Measurements from ENCODE around the gene TRIO.

Gene TRIO

GRCh38 chr5:14316471-14316870, 173.3 kb downstream of the TRIO start:
- Histone ChIP-seq H3K79me2 (ENCODE audit: insufficient read depth, low read length) (no peaks in the 10 kb centered on the region), H4K20me1 (ENCODE audit: insufficient read depth, low read length) (no peaks in the 10 kb centered on the region), H3K4me3 (ENCODE audit: low read depth in 1 of 2, low read length in 2 of 2) (no peak overlapping the region), H3K9ac (ENCODE audit: low read depth, low read length) (no peak overlapping the region), H3K27me3 (ENCODE audit: insufficient read depth, low read length, poor library complexity) (no peaks in the 10 kb centered on the region), H3K4me1 (ENCODE audit: insufficient read depth, low read length) (no peaks in the 10 kb centered on the region), H3K27ac (ENCODE audit: low read length) (no peak overlapping the region), H2AFZ (ENCODE audit: low read depth, low read length) (no peak overlapping the region), H3K9me3 (ENCODE audit: insufficient read depth, low read length, severe bottlenecking) (no peaks in the 10 kb centered on the region), H3K36me3 (ENCODE audit: insufficient read depth, low read length) (no peaks in the 10 kb centered on the region), H3K4me2 (ENCODE audit: insufficient read depth, low read length) (no peak overlapping the region)
- ATAC-seq (ENCODE audit: insufficient read depth, low read depth) (no peak), DNase-seq (no peak)
- TF ChIP-seq CTCF (IDR thresholded peaks at IDR 0.05; ENCODE audit: borderline replicate concordance, extremely low read depth, low read length, poor library complexity, severe bottlenecking) (no peak), EZH2 (IDR thresholded peaks at IDR 0.05; ENCODE audit: borderline replicate concordance, low read depth, low read length, severe bottlenecking) (no peak)

- TF ChIP-seq EZH2 (IDR thresholded peaks at IDR 0.05; ENCODE audit: borderline replicate concordance, low read depth, low read length, severe bottlenecking) (no peak), CTCF (IDR thresholded peaks at IDR 0.05; ENCODE audit: borderline replicate concordance, extremely low read depth, low read length, poor library complexity, severe bottlenecking) (no peak)
- H2AFZ ChIP-seq (ENCODE audit: low read depth, low read length): no peak overlapping the region
These were observed 176.0 kb downstream of the TRIO start for GRCh38 chr5:14319102-14319501.

GRCh38 chr5:14321936-14322335, 178.8 kb downstream of the TRIO start:
- H2AFZ ChIP-seq (ENCODE audit: low read depth, low read length): no peak overlapping the region
- no peaks in the 10 kb centered on the region for H3K4me1 ChIP-seq (ENCODE audit: insufficient read depth, low read length)
- no peak overlapping the region for H3K9ac ChIP-seq (ENCODE audit: low read depth, low read length)
- no peaks in the 10 kb centered on the region for H4K20me1 ChIP-seq (ENCODE audit: insufficient read depth, low read length)
- H3K9me3 ChIP-seq (ENCODE audit: insufficient read depth, low read length, severe bottlenecking): no peaks in the 10 kb centered on the region
- ATAC-seq (ENCODE audit: insufficient read depth, low read depth) (no peak), DNase-seq (no peak)
- no peak for TF ChIP-seq CTCF (IDR thresholded peaks at IDR 0.05; ENCODE audit: borderline replicate concordance, extremely low read depth, low read length, poor library complexity, severe bottlenecking)
- no peak for TF ChIP-seq EZH2 (IDR thresholded peaks at IDR 0.05; ENCODE audit: borderline replicate concordance, low read depth, low read length, severe bottlenecking)
- no peak overlapping the region for H3K27ac ChIP-seq (ENCODE audit: low read length)
- no peaks in the 10 kb centered on the region for H3K79me2 ChIP-seq (ENCODE audit: insufficient read depth, low read length)
- H3K4me2 ChIP-seq (ENCODE audit: insufficient read depth, low read length): no peak overlapping the region
- no peak overlapping the region for H3K4me3 ChIP-seq (ENCODE audit: low read depth in 1 of 2, low read length in 2 of 2)
- no peaks in the 10 kb centered on the region for H3K36me3 ChIP-seq (ENCODE audit: insufficient read depth, low read length)
- no peaks in the 10 kb centered on the region for H3K27me3 ChIP-seq (ENCODE audit: insufficient read depth, low read length, poor library complexity)

More at GRCh38 chr5:14319102-14319501, 176.0 kb downstream of the TRIO start:
- no peak overlapping the region for H3K9ac ChIP-seq (ENCODE audit: low read depth, low read length)
- DNase-seq (no peak), ATAC-seq (ENCODE audit: insufficient read depth, low read depth) (no peak)
- no peaks in the 10 kb centered on the region for H3K79me2 ChIP-seq (ENCODE audit: insufficient read depth, low read length)
- no peak overlapping the region for H3K4me2 ChIP-seq (ENCODE audit: insufficient read depth, low read length)
- no peaks in the 10 kb centered on the region for H3K9me3 ChIP-seq (ENCODE audit: insufficient read depth, low read length, severe bottlenecking)
- H3K27ac ChIP-seq (ENCODE audit: low read length): no peak overlapping the region
- H3K4me3 ChIP-seq (ENCODE audit: low read depth in 1 of 2, low read length in 2 of 2): no peak overlapping the region
- no peaks in the 10 kb centered on the region for H4K20me1 ChIP-seq (ENCODE audit: insufficient read depth, low read length)
- no peaks in the 10 kb centered on the region for H3K4me1 ChIP-seq (ENCODE audit: insufficient read depth, low read length)
- no peaks in the 10 kb centered on the region for H3K36me3 ChIP-seq (ENCODE audit: insufficient read depth, low read length)
- H3K27me3 ChIP-seq (ENCODE audit: insufficient read depth, low read length, poor library complexity): no peaks in the 10 kb centered on the region
